GM12864 (cell line): Measurements from ENCODE around the gene AKAP10.

Experiments used
- DNase-seq: peaks from one replicate; pipeline ENCODE4 v3.0.0-alpha.2; 2011; ENCODE audit warnings: low read depth
- H3K4me3 ChIP-seq: 2 replicates; pipeline ENCODE4 v1.5.1; 2011; ENCODE audit warnings: mild to moderate bottlenecking, low read depth, low read length, control low read depth
- CTCF ChIP-seq: IDR thresholded peaks from 2 replicates; pipeline ENCODE4 v1.5.1; 2011; ENCODE audit warnings: low read depth, mild to moderate bottlenecking, moderate library complexity, low read length, control low read depth, inconsistent platforms; ENCODE audit errors: missing control alignments

The AKAP10 gene

DNA sequence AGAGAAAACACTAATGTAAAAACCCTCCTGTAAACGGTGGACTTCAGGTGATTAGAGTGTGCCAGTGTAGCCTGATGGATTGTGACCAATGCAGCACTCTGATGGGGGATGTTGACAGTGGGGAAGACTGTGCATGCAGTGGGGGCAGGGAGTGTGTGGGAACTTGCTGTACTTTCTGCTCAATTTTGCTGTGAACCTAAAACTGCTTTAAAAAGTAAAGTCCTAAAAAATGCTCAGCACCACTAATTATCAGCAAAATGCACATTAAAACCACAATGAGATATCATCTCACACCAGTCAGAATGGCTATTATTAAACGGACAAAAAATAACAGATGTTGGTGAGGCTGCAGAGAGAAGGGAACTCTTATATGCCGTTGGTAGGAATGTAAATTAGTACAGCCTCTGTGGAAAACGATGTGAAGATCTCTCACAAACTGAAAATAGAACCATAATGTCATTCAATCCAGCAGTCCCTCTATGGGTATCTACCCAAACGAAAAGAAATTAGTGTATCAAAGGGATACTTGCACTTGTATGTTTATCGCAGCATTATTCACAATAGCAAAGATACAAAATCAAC, 100.2 kb downstream of the AKAP10 start:
- no peak overlapping the region for H3K4me3 ChIP-seq
- no peak for DNase-seq
- no peak for TF ChIP-seq CTCF

DNA sequence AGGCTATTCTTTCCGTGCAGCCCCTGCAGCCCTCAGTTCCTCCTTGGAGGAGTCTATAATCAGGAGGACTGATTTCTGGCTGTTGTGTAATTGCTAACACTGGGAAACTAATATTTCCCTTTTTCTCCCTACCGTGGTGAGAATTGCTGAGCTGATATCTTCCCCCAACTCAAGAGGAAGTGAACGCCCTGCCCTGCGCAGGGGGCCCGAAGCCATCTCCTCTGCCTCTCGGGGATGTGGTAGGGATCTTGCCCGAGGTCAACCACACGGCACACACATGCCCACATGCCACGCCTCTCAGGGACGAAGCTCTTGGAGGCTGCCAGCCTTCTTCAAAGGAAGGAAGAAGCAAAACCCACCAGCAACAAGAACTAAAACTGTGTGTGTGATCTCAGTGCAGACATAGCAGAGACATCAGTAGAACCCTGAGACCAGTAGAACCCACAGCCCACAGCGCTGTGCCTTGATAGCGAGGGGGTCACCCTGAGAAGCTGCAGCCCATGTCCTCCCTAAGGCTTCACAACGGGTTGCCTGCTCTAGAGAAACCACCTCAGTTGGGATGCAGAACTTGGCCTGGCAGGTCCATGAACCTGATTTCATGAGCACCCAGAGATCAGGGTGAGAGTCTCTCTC, 101.0 kb downstream of the AKAP10 start:
- no peak overlapping the region for H3K4me3 ChIP-seq
- no peak for TF ChIP-seq CTCF
- no peak for DNase-seq

GRCh38 chr17:19874256-19874655, 103.4 kb downstream of the AKAP10 start:
- no peak overlapping the region for H3K4me3 ChIP-seq
- DNase-seq = no peak
- no peak for TF ChIP-seq CTCF

DNA sequence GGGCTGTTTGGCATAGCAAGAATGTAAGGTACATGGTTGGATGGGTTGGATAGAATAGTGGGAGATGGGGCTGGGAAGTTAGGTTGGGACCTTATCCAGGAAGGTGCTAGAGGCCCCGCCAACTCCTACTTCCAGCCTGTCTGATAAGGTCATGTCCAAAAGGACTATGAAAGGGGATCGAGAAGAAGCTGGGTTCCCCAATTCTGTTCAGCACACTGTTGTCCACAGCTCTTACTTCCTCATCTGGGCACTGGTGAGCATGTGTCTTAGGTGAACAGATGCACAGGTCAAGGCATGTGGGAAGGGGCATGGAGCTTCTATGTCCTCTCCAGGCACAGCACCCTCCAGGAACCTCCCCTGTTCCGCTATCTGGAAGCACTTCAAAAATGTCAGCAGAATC, 104.3 kb downstream of the AKAP10 start:
- TF ChIP-seq CTCF = no peak
- H3K4me3 ChIP-seq = no peak overlapping the region
- no peak for DNase-seq

DNA sequence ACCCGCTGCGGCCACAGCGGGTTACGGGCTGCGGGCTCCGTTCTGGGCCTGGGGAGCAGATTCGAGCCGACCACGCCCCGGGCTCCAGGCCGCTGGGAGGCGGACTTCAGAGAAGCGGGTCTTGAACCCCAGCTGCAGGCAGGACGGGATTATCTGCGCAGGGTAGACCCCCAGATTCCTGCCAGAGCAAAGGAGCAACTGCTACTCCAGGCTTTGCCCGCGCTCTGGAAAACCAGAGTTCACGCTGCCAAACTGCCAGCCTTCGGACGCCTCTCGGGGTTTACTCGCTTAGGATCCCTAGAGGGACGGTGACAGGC, 109.6 kb downstream of the AKAP10 start:
- no peak for DNase-seq
- TF ChIP-seq CTCF = no peak
- H3K4me3 ChIP-seq = peak overlapping the region; percentile 67; the same call in 1 of the 2 replicates

- TF ChIP-seq CTCF = no peak
- peak within 1 kb of the TSS; percentile 67 for H3K4me3 ChIP-seq
- DNase-seq = no peak
These were observed 110.1 kb downstream of the AKAP10 start, which contains the start of gene ULK2 for GRCh38 chr17:19867329-19868078. ULK2 (minus strand) TSS chr17:19867936; CDS start chr17:19867417, 519 bp downstream.

GRCh38 chr17:19867079-19867328, 110.6 kb downstream of the AKAP10 start:
- TF ChIP-seq CTCF = peak; percentile 25
- DNase-seq = no peak
- H3K4me3 ChIP-seq = peak overlapping the region; percentile 67
